ENCODE data around the gene STOML1.

Gene STOML1, protein sequence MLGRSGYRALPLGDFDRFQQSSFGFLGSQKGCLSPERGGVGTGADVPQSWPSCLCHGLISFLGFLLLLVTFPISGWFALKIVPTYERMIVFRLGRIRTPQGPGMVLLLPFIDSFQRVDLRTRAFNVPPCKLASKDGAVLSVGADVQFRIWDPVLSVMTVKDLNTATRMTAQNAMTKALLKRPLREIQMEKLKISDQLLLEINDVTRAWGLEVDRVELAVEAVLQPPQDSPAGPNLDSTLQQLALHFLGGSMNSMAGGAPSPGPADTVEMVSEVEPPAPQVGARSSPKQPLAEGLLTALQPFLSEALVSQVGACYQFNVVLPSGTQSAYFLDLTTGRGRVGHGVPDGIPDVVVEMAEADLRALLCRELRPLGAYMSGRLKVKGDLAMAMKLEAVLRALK

DNA sequence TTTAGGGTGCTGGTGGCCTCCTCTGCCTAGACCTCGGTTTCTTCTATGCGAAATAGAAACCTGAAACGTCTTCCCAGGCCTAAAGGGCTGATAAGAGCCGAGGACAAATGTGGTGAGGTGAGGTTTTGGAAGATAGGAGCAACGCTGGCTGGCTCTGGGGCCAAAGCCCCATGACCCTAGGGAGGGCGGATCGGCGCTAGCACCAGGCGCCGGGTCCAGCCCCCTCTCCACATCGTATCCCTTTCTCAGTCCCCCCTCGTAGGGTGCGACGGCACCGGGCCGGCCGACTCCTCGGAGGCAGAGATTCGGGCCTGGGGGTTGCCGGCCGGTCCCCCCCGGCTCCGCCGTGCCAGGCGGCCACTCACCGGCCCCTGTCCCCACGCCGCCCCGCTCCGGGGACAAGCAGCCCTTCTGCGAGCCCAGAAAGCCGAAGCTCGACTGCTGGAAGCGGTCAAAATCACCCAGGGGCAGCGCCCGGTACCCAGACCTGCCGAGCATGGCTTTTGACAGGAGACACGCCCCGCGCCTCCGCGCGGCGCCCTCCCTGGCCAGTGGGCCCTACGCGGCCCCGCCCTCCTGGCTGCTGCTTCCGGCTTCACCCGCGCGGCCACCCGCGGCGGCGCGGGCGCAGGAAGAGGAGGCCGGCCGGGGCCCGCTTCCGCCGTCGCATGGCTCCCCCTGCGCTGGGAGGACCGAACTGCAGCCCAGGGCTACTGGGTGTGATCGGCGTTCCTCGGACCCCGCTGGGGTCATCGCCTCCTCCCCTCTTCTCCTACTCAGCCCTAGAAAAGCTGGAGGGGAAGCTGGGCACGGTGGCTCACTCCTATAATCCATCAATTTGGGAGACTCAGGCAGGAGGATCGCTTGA, at the start of gene STOML1:
Gene STOML1, minus strand, starts transcription at position 570 of the 868 bp plus-strand sequence. Its CDS starts 72 bp downstream, at position 498.
- peak; percentile 97 to 99 (median 98) for DNase-seq

DNA sequence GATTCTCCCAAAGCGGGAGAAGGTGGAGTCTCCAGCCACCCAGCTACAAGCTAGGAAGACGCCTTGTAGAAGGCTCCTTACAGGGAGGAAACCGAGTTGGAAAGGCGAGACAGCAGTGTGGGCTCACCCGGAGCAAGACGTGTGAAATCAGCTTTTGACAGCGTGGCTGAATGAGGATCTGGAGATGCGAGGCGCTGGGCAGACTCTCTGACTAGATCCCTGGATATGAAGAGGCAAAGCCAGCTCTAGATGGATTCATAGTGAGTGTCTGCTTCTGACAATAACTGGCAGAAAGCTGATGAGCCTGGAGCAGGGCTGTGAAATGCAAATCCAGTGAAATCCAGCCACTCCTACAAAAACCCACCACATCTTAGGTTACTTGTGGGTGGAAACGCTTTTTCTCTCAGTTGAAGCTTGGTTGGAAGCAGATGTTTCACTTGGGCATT, 49.2 kb upstream of the STOML1 start:
- DNase-seq: no peak

- DNase-seq: peak; percentile 75 to 89 (median 81)
These were observed 48.2 kb upstream of the STOML1 start for GRCh38 chr15:74040109-74040850.

GRCh38 chr15:74039656-74040010, 47.5 kb upstream of the STOML1 start:
- DNase-seq: no peak

DNA sequence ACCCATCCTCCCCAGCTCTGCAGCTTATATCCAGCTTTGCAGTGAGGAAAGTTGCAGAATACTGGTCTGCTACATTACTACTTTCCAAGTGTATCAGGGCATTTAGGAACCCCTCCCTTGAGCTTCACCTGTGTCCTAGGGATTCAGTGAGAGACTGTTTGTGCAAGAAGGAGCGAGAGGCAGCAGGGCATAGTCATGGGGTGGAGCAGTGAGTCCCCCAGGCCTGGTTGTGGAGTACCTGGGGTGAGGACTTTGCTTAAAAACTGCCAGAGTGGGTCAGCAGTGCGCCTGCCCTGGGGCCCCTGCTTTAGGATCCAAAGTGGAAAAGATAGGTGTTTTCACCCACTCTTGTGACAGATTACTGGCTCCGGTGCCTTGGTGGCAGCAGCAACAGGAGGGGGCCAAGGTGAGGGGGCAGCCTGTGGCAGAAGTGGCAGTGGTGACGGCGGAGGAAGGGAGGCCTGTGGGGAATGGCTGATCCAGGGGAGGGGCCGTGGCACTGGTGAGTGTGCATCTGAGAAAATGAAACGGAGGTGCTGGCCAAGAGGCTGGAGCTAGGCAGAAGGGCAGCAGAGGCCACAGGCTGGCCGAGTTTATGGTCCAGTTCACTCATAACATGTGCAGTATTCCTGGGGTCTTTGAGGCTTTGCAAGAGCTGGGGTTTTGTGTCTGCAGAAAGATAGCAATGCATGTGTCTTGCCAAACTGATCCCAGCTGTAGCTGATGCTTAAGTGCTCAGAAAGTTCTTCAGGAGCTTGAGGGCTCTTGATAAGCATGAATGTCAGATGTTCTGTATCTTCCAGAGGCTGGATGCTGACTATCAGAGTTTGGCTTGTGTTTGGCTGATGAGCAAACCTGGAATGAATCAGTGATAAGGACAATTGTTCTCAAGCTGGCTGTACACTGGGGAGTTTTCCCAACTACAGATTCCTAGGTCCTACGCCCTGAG, 46.9 kb upstream of the STOML1 start:
- no peak for DNase-seq

DNA sequence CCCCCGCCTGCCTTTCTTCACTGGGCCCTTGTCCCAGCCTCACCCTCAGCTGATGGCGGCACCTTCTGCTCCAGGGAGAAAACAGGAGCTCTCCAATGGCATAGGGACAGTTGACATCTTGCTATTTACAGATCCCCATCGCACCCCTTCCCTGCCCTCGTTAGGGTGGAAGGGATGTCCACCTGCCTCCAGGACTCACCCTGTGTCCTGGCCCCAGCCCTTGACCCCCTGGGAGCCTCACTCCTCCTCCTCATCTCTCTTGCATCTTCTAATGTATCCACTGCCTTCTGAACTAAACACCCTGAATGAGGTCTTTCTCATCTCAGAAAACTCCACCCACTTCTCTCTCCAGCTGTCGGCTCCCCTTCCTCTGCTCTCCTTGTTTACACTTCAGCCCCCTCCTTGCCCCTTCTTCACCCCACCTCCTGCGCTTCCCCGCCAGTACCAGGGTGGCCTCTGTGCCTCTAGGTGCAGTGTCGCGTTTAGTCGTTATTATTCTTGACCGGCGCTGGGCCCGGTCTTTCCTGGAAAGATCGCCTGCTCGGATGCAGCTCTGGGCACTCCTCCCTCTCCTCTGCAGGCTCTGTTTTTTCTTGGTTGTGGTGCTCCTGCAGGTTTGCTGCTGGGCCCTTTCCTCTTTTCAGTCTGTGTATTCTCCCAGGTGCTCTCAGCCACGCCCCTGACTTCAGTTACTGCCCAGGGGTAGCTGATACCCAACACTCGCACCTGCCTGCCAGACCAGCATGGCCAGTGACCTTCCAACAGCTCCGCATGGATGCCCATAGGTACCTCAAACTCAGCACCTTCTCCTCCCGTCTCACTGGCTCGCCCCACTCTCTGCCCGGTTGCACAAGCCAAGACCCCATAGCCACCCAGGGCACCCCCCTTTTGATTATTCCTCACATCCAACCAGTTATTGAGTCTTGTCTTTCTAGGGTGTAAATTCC, 45.3 kb upstream of the STOML1 start:
- DNase-seq: no peak

- peak in 2 of 3 donors; percentile 33 to 48 for DNase-seq
These were observed 44.4 kb upstream of the STOML1 start for GRCh38 chr15:74036271-74037170.

DNA sequence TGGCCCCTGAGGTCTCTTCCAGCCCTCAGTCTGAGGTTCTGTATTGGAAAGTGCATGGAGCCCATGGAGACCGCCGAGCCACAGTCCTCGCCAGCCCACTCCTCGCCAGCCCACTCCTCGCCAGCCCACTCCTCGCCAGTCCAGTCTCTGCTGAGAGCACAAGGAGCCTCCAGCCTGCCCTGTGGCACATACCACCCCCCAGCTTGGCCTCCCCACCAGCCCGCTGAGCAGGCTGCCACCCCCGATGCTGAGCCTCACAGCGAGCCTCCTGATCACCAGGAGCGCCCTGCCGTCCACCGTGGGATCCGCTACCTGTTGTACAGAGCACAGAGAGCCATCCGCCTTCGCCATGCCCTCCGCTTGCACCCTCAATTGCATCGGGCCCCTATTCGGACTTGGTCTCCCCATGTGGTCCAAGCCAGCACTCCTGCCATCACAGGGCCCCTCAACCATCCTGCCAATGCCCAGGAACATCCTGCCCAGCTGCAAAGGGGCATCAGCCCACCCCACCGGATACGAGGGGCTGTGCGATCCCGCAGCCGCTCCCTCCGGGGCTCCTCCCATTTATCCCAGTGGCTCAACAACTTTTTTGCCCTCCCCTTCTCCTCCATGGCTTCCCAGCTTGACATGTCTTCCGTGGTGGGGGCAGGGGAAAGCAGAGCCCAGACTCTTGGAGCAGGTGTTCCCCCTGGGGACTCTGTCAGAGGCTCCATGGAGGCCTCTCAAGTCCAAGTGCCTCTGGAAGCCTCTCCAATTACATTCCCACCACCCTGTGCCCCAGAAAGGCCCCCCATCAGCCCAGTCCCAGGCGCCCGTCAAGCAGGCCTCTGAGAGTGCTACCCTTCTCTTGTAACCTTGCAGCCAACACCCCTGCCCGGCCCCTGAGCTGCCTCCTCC, 43.3 kb upstream of the STOML1 start:
- no peak for DNase-seq

GRCh38 chr15:74034206-74034755, 42.2 kb upstream of the STOML1 start:
- DNase-seq: no peak

GRCh38 chr15:74032606-74033561, 40.8 kb upstream of the STOML1 start:
- peak; percentile 42 to 71 (median 56) for DNase-seq

- DNase-seq: no peak
These were observed 40.0 kb upstream of the STOML1 start for GRCh38 chr15:74032046-74032445.

- DNase-seq: no peak
These were observed 36.6 kb upstream of the STOML1 start for GRCh38 chr15:74028646-74029045.

- no peak for DNase-seq
These were observed 35.6 kb upstream of the STOML1 start for GRCh38 chr15:74027688-74028087.

GRCh38 chr15:74025436-74025835, 33.3 kb upstream of the STOML1 start:
- DNase-seq: no peak

- no peak for DNase-seq
These were observed 32.6 kb upstream of the STOML1 start for GRCh38 chr15:74024687-74025086.

- DNase-seq: no peak
These were observed 30.8 kb upstream of the STOML1 start for GRCh38 chr15:74022706-74023470.
